ENCODE measurements around the gene GABARAPL1.
"Not testable (repeated sequence)": the region's sequence is repeated elsewhere in the genome, so short reads cannot be mapped to it uniquely, and the experiment has no call there.

The GABARAPL1 gene

GRCh38 chr12:10190558-10191388 is 21.9 kb upstream of the GABARAPL1 start:
- Histone ChIP-seq H3K9ac (ENCODE audit: insufficient read length) (no peak overlapping the region), H3K4me3 (no peak overlapping the region), H3K27ac (peak overlapping the region; percentile 83; the same call in 1 of the 2 replicates), H3K36me3 (ENCODE audit: insufficient read depth, low read length) (no peaks in the 10 kb centered on the region), H3K9me3 (ENCODE audit: low read depth, low read length) (no peaks in the 10 kb centered on the region)
- DNase-seq (ENCODE audit: low read depth, low spot score) = no peak
- TF ChIP-seq POLR2AphosphoS5 (IDR thresholded peaks at IDR 0.05; ENCODE audit: borderline replicate concordance, low read depth, low read length) (no peak), EZH2 (IDR thresholded peaks at IDR 0.05) (no peak)

- H3K27ac ChIP-seq = peak overlapping the region; percentile 83
Measured at GRCh38 chr12:10191865-10192264, 20.8 kb upstream of the GABARAPL1 start.

GRCh38 chr12:10194160-10194670 is 18.5 kb upstream of the GABARAPL1 start:
- Histone ChIP-seq H3K4me3 (no peak overlapping the region), H3K9ac (ENCODE audit: insufficient read length) (no peak overlapping the region), H3K36me3 (ENCODE audit: insufficient read depth, low read length) (no peaks in the 10 kb centered on the region), H3K9me3 (ENCODE audit: low read depth, low read length) (no peaks in the 10 kb centered on the region), H3K27ac (no peak overlapping the region)
- DNase-seq (ENCODE audit: low read depth, low spot score) = no peak
- TF ChIP-seq FOXP2 (optimal IDR thresholded peaks at IDR 0.05; ENCODE audit: control extremely low read depth, extremely low read length, insufficient read depth) (no peak), EZH2 (IDR thresholded peaks at IDR 0.05) (no peak), POLR2AphosphoS5 (IDR thresholded peaks at IDR 0.05; ENCODE audit: borderline replicate concordance, low read depth, low read length) (no peak)

More at GRCh38 chr12:10191865-10192264, 20.8 kb upstream of the GABARAPL1 start:
- Histone ChIP-seq H3K4me3 (no peak overlapping the region), H3K9ac (ENCODE audit: insufficient read length) (no peak overlapping the region), H3K9me3 (ENCODE audit: low read depth, low read length) (no peaks in the 10 kb centered on the region), H3K36me3 (ENCODE audit: insufficient read depth, low read length) (no peaks in the 10 kb centered on the region)
- TF ChIP-seq EZH2 (IDR thresholded peaks at IDR 0.05) (no peak), FOXP2 (optimal IDR thresholded peaks at IDR 0.05; ENCODE audit: control extremely low read depth, extremely low read length, insufficient read depth) (no peak), POLR2AphosphoS5 (IDR thresholded peaks at IDR 0.05; ENCODE audit: borderline replicate concordance, low read depth, low read length) (no peak)
- DNase-seq (ENCODE audit: low read depth, low spot score) = no peak

GRCh38 chr12:10196210-10196609 is 16.5 kb upstream of the GABARAPL1 start:
- Histone ChIP-seq H3K4me3 (no peak overlapping the region), H3K9ac (ENCODE audit: insufficient read length) (no peak overlapping the region), H3K27ac (no peak overlapping the region), H3K36me3 (ENCODE audit: insufficient read depth, low read length) (no peaks in the 10 kb centered on the region), H3K9me3 (ENCODE audit: low read depth, low read length) (no peaks in the 10 kb centered on the region)
- no peak for TF ChIP-seq FOXP2 (optimal IDR thresholded peaks at IDR 0.05; ENCODE audit: control extremely low read depth, extremely low read length, insufficient read depth)
- DNase-seq (ENCODE audit: low read depth, low spot score) = no peak

GRCh38 chr12:10197879-10198278 is 14.8 kb upstream of the GABARAPL1 start:
- Histone ChIP-seq H3K9me3 (ENCODE audit: low read depth, low read length) (no peaks in the 10 kb centered on the region), H3K4me3 (no peak overlapping the region), H3K36me3 (ENCODE audit: insufficient read depth, low read length) (no peaks in the 10 kb centered on the region), H3K27ac (no peak overlapping the region), H3K9ac (ENCODE audit: insufficient read length) (no peak overlapping the region)
- no peak for DNase-seq (ENCODE audit: low read depth, low spot score)
- no peak for TF ChIP-seq EZH2 (IDR thresholded peaks at IDR 0.05)
- no peak for TF ChIP-seq POLR2AphosphoS5 (IDR thresholded peaks at IDR 0.05; ENCODE audit: borderline replicate concordance, low read depth, low read length)
- no peak for TF ChIP-seq FOXP2 (optimal IDR thresholded peaks at IDR 0.05; ENCODE audit: control extremely low read depth, extremely low read length, insufficient read depth)

GRCh38 chr12:10204495-10204894 is 8.2 kb upstream of the GABARAPL1 start:
- not testable (repeated sequence) for H3K36me3 ChIP-seq (ENCODE audit: insufficient read depth, low read length); H3K27ac ChIP-seq; H3K9me3 ChIP-seq (ENCODE audit: low read depth, low read length); DNase-seq (ENCODE audit: low read depth, low spot score); H3K9ac ChIP-seq (ENCODE audit: insufficient read length); H3K4me3 ChIP-seq

- H3K9ac ChIP-seq (ENCODE audit: insufficient read length) = no peak overlapping the region
- H3K36me3 ChIP-seq (ENCODE audit: insufficient read depth, low read length) = no peaks in the 10 kb centered on the region
- H3K27ac ChIP-seq = no peak overlapping the region
- no peak for DNase-seq (ENCODE audit: low read depth, low spot score)
- H3K4me3 ChIP-seq = no peak overlapping the region
- no peak for TF ChIP-seq EZH2 (IDR thresholded peaks at IDR 0.05)
- TF ChIP-seq FOXP2 (optimal IDR thresholded peaks at IDR 0.05; ENCODE audit: control extremely low read depth, extremely low read length, insufficient read depth) = no peak
- no peak for TF ChIP-seq POLR2AphosphoS5 (IDR thresholded peaks at IDR 0.05; ENCODE audit: borderline replicate concordance, low read depth, low read length)
- no peaks in the 10 kb centered on the region for H3K9me3 ChIP-seq (ENCODE audit: low read depth, low read length)
Measured at GRCh38 chr12:10205220-10205807, 7.4 kb upstream of the GABARAPL1 start.

- Histone ChIP-seq H3K36me3 (ENCODE audit: insufficient read depth, low read length) (no peaks in the 10 kb centered on the region), H3K9ac (ENCODE audit: insufficient read length) (no peak overlapping the region), H3K9me3 (ENCODE audit: low read depth, low read length) (no peaks in the 10 kb centered on the region), H3K4me3 (no peak overlapping the region), H3K27ac (no peak overlapping the region)
- no peak for TF ChIP-seq POLR2AphosphoS5 (IDR thresholded peaks at IDR 0.05; ENCODE audit: borderline replicate concordance, low read depth, low read length)
- no peak for TF ChIP-seq EZH2 (IDR thresholded peaks at IDR 0.05)
- no peak for TF ChIP-seq FOXP2 (optimal IDR thresholded peaks at IDR 0.05; ENCODE audit: control extremely low read depth, extremely low read length, insufficient read depth)
- DNase-seq (ENCODE audit: low read depth, low spot score) = no peak
Measured at GRCh38 chr12:10207136-10207535, 5.5 kb upstream of the GABARAPL1 start.

Data from SK-N-MC (cell line).